ENCODE measurements around the gene TRMT112. TPM values are rescaled to one million over a fixed set of nuclear protein-coding genes. Genes with fewer than 3 reads are reported as not detected.

Gene TRMT112
- total RNA-seq, 1 donor from 2014 or later = 257 TPM

- H3K36me3 ChIP-seq = no peaks in the 10 kb centered on the region
- no peak for DNase-seq (ENCODE audit: low spot score)
- Mint-ChIP-seq H3K27me3 (ENCODE audit: insufficient read depth, low read depth) (peaks cover 30% of the 10 kb centered on the region), H3K9me3 (no peaks in the 10 kb centered on the region), H3K36me3 (no peaks in the 10 kb centered on the region), H3K4me1 (peaks cover 17% of the 10 kb centered on the region), H3K4me3 (peak overlapping the region; percentile 41), H3K27ac (peak overlapping the region; percentile 10)
- H3K4me3 ChIP-seq = no peak overlapping the region
- no peak overlapping the region for H3K4me2 ChIP-seq
- peaks cover 12% of the 10 kb centered on the region for H3K4me1 ChIP-seq
- H3K27me3 ChIP-seq = peaks cover 31% of the 10 kb centered on the region
- no peaks in the 10 kb centered on the region for H3K79me2 ChIP-seq (ENCODE audit: low read depth)
- H2AFZ ChIP-seq (replicated peaks) = no peak overlapping the region
- H3K9ac ChIP-seq = no peak overlapping the region
- H3K27ac ChIP-seq = no peak overlapping the region
- TF ChIP-seq EZH2 (IDR thresholded peaks at IDR 0.05) (no peak), CTCF (IDR thresholded peaks at IDR 0.05) (no peak), EZH2phosphoT487 (IDR thresholded peaks at IDR 0.05) (no peak)
- no peaks in the 10 kb centered on the region for H4K20me1 ChIP-seq (ENCODE audit: low read depth)
- H3F3A ChIP-seq (ENCODE audit: low read depth) = peaks cover 17% of the 10 kb centered on the region
- H3K9me3 ChIP-seq (ENCODE audit: low read depth) = no peaks in the 10 kb centered on the region
These were observed 20.3 kb upstream of the TRMT112 start for GRCh38 chr11:64337538-64338249.

GRCh38 chr11:64334764-64335735 lies 17.7 kb upstream of the TRMT112 start:
- DNase-seq (ENCODE audit: low spot score) = peak; percentile 51
- H3K27ac ChIP-seq = no peak overlapping the region
- H4K20me1 ChIP-seq (ENCODE audit: low read depth) = no peaks in the 10 kb centered on the region
- Mint-ChIP-seq H3K4me3 (no peak overlapping the region), H3K36me3 (no peaks in the 10 kb centered on the region), H3K9me3 (no peaks in the 10 kb centered on the region), H3K27me3 (ENCODE audit: insufficient read depth, low read depth) (peaks cover 21% of the 10 kb centered on the region), H3K4me1 (peaks cover 10% of the 10 kb centered on the region), H3K27ac (no peak overlapping the region)
- H3F3A ChIP-seq (ENCODE audit: low read depth) = no peaks in the 10 kb centered on the region
- H3K4me1 ChIP-seq = no peaks in the 10 kb centered on the region
- no peaks in the 10 kb centered on the region for H3K79me2 ChIP-seq (ENCODE audit: low read depth)
- peaks cover 11% of the 10 kb centered on the region for H3K27me3 ChIP-seq
- H3K9me3 ChIP-seq (ENCODE audit: low read depth) = no peaks in the 10 kb centered on the region
- no peaks in the 10 kb centered on the region for H3K36me3 ChIP-seq
- no peak for TF ChIP-seq EZH2 (IDR thresholded peaks at IDR 0.05)
- TF ChIP-seq CTCF (IDR thresholded peaks at IDR 0.05) = no peak
- TF ChIP-seq EZH2phosphoT487 (IDR thresholded peaks at IDR 0.05) = no peak
- no peak overlapping the region for H3K4me3 ChIP-seq
- H3K9ac ChIP-seq = no peak overlapping the region
- H2AFZ ChIP-seq (replicated peaks) = no peak overlapping the region
- H3K4me2 ChIP-seq = no peak overlapping the region

DNA sequence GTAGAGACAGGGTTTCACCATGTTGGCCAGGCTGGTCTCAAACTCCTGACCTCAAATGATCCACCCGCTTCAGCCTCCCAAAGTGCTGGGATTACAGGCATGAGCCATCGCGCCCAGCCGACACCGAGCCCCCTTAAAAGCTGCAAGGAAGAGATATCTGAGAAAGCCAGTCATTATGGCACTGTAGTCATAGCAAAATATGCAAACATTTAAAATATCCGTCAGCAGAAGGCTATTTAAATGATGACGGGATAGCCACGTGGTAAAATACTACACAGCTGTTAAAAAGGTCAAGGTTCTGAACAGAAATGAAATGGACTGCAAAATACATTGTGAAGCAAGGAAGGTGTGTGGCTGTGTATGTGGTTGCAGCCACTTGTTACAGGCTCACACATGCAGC lies 16.2 kb upstream of the TRMT112 start:
- Histone ChIP-seq H3K27me3 (no peaks in the 10 kb centered on the region), H3K27ac (no peak overlapping the region), H3K4me3 (no peak overlapping the region), H3K4me2 (no peak overlapping the region), H4K20me1 (ENCODE audit: low read depth) (no peaks in the 10 kb centered on the region), H3K4me1 (no peaks in the 10 kb centered on the region), H3K79me2 (ENCODE audit: low read depth) (no peaks in the 10 kb centered on the region), H3F3A (ENCODE audit: low read depth) (peaks cover 6% of the 10 kb centered on the region), H2AFZ (replicated peaks) (no peak overlapping the region), H3K9ac (no peak overlapping the region), H3K36me3 (no peaks in the 10 kb centered on the region), H3K9me3 (ENCODE audit: low read depth) (no peaks in the 10 kb centered on the region)
- DNase-seq (ENCODE audit: low spot score) = no peak
- no peak overlapping the region for H3K27ac Mint-ChIP-seq
- H3K4me1 Mint-ChIP-seq = peaks cover 5% of the 10 kb centered on the region
- H3K36me3 Mint-ChIP-seq = no peaks in the 10 kb centered on the region
- TF ChIP-seq EZH2 (IDR thresholded peaks at IDR 0.05) (no peak), EZH2phosphoT487 (IDR thresholded peaks at IDR 0.05) (no peak), CTCF (IDR thresholded peaks at IDR 0.05) (no peak)
- no peaks in the 10 kb centered on the region for H3K9me3 Mint-ChIP-seq
- H3K4me3 Mint-ChIP-seq = no peak overlapping the region
- H3K27me3 Mint-ChIP-seq (ENCODE audit: insufficient read depth, low read depth) = peaks cover 16% of the 10 kb centered on the region
